GM19099 (cell line): Measurements from ENCODE around the gene MPC1.

Experiments used
- POLR2A ChIP-seq: IDR thresholded peaks from 3 replicates; pipeline ENCODE4 v1.6.1; 2011; ENCODE audit warnings: low read depth; ENCODE audit not compliant: insufficient read length; ENCODE audit errors: extremely low read depth

Gene MPC1

DNA sequence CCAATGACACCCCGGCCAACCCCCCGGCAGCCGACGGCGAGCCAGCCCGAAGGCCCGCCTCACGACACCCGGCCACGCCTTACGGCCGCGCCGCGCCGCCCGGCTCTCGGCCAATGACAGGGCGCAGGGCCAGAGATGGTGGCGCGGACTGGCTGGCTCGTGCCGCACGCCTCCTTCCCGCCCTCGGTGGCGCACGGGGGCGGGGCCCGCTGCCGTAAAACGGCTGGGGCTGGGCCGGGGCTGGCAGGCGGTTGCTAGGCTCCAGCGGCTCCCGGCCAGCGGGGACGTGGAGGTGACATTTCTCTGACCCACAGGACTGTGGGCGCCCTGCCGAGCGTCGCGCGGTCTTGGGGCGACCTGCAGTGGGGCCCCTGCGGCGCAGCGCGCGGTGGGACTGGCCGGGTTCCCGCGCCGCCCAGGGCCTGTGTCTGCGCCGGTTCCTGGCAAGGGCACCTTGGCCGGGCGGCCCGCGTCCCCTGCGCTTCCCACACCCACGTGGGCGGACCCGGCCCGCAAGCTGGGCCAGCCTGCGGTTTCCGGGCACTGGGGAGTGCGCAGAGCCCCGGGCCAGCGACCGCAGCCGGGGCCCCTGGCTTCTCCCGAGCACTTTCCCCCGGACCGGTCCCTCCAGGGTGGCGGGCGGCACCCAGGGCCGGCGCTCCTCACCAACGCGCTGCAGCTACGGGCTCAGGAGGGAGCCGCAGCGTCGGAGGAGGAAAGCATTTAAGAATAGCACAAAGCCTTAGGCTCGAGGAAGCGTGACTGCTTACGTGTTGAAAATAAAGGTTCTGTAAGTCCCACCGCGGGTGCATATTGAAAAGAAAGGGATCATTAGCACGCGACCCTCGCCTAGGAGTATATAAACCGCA lies at the start of gene MPC1:
Gene MPC1, minus strand, starts transcription at position 8 of the 869 bp plus-strand sequence. CDS start 64 bp downstream, outside the sequence.
- TF ChIP-seq POLR2A, result peak; percentile 77

DNA sequence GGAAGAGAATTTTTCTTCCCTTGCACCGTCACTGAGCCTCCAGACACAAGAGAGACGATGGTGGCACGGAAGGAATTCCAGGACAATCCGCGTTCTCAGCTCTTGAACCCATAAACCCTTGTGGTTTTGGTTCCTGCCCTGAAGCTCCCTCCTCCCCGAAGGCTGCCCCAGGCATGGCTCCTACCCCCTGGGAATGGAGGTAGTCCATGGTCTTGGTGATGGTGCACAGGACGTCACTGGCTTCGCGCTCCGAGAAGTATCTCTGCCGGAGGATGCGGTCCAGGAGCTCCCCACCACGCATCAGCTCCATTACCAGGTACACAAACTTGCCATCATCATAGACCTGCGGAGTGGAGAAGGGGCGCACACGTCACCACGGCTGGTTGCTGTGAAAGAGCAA lies 47.5 kb upstream of the MPC1 start:
- no peak for TF ChIP-seq POLR2A

DNA sequence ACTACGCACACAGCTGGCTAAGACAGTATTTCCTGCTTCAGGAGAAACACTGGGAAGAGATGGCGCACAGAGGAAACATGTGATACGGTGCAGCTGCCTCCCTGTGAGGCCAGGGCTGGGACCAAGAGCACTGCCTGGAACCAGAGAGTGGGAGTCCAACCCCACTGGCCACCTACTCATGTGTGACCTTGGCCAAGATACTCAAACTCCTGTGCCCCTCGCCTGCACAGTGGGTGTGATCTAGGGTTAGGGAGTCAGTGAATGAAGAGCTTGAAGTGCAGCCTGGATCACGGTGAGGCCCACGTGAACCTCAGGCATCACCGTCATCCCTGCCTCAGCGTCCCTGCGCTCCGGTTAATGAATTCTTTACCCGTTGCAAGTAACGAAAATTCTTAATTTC lies 41.7 kb upstream of the MPC1 start:
- TF ChIP-seq POLR2A, result no peak

DNA sequence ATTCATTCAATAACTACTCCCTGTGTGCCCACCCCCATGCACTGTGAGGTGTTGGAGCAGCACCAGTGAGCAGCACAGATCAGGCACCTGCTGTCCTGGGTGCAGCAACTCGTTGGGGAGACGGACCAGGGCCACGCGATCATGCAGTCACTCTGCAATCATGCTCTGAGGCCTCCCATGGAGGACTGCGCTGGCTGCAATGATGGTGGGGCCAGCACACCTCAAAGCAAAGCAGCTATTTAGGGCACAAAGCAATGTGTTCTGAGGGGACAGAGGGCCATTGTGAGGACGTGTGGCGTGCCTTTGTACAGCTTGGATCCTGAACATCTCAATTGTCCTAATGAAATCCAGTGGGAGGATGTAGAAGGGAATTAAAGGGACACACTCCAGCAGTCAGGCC lies 41.0 kb upstream of the MPC1 start:
- no peak for TF ChIP-seq POLR2A

DNA sequence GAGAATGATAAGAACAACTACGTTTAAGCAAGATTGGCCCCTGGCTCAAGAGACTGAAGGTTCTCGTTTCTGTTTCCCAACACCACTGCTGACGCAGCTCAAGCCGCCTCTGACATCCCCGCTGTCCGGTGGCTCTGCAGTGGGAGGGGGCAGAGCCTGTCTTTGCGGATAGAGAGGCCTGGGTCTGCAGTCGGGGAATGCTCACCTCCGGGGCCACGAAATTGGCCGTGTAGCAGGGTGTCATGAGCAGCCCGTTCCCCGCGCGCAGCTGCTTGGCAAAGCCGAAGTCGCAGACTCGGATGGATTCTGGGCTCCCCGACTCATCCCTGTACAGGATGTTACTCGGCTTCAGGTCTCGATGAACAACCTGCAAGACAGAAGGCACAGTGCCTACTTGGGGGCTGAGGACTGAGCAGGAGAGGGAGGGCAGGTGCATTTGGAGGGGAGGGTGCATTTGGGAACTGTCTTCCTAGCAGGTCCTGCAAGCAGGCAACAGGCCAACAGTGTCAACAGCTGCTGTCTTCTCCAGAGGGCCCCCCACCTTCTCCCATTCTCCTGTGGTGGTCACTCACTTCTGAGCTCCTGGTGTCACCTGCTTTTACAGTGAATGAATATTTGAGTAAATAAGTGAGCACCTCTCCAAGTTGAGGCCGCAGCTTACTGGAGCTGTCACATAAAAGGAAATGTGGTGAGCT lies 40.5 kb upstream of the MPC1 start:
- no peak for TF ChIP-seq POLR2A

DNA sequence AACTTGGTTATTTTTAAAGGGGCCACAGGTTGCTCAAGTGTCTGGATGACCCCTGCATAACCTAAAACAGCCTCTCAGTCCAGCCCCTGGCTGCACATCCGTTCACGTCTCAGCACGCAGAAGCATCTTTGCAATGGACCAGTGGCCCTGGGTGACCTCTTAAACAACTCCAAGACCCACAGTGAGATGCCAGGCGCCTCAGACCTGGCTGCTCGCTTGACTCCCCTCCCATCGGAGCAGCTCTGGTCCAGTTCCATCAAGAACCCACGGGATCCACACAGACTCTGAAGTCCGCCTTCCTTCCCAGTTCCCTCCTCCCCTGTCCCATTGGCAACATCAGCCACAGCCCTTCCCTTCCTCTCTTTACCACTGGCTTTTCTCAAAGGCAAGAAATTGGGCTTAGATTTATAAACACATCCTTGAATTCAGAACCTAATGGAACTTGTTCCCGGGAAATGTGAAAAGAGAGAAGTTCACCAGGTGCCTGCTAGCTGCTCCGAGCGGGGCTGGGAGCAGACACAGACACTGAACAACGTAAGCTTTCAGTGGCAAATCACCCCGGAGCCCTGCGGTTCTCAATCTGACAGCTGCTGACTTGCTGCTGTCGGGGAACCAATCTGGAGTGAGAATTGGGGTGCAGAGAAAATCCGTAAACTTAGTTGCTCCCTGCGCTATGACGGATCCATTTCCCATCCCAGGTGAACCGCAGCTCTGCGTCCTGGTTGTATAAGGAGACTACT lies 39.6 kb upstream of the MPC1 start:
- TF ChIP-seq POLR2A, result no peak

DNA sequence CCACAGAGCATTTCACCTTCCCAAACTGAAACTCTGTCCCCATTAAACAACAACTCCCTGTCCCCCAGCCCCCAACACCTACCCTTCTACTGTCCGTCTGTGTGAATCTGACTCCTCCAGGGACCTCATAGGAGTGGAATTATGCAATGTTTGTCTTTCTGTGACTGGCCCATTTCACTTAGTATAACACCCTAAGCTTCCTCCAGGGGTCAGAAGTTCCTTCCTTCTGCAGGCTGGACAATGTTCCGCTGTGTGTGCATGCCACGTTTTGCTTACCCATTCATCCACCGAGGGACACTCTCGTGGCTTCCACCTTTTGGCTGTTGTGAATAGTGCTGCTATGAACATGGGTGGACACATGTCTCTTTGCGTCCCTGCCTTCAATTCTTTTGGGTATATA lies 37.6 kb upstream of the MPC1 start:
- TF ChIP-seq POLR2A, result no peak

DNA sequence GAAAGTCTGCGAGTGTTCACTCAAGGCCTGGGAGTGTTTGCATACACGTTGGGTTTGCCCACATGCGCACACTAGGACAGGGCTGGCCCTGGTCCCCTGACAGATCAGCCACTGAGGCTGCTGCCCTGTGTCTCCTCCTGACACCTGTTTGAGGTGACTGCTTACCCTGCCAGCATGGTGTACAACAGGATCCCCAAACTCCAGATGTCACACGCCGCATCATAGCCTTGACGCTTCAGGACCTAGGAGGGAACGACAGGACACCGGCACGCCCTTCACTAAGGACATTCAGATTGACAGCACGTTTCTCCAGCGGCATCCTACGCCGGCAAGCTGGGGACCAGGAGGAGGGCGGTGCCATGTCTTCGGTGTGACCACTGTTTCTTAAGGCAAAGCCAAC lies 37.0 kb upstream of the MPC1 start:
- TF ChIP-seq POLR2A, result no peak

DNA sequence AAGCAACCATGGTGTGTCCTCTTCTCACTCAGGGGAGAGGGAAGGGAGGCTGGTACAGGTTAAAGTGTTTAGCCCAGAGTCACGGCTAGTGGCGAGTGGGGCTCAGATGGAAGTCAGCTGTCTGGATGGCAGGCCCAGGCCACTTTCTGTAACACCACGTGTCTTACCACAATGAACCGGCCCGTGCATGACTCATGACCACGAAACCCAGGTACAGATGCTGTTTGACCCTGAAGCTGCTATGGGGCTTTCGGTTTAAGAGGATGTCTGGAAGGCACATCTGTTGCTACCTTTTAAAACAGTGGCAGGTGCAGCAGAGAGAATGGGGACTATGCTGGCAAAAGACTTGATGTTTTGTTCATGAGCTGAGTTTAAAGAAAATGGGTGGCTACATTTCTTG lies 36.5 kb upstream of the MPC1 start:
- no peak for TF ChIP-seq POLR2A

DNA sequence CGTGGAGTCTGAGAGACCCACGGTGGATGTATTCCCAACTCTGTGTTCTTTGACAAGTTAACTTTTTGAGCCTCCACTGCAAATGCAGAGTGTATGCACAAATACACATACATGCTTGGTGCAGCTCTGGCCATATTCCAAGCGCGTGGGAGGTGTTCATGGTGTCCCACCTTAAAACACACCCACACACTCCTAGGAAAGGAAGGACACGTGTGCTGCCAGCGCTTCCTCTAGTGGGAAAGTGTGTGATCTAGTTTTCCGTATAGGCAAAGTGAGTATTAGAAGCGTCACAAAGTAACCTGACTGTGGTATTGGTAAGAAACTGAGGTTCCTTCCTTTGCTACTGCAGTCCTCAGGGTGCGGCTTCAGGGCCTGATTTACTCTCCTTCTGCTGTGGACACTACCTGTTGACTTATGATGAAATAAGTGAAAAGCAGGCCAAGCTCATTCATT lies 36.0 kb upstream of the MPC1 start:
- TF ChIP-seq POLR2A, result no peak

DNA sequence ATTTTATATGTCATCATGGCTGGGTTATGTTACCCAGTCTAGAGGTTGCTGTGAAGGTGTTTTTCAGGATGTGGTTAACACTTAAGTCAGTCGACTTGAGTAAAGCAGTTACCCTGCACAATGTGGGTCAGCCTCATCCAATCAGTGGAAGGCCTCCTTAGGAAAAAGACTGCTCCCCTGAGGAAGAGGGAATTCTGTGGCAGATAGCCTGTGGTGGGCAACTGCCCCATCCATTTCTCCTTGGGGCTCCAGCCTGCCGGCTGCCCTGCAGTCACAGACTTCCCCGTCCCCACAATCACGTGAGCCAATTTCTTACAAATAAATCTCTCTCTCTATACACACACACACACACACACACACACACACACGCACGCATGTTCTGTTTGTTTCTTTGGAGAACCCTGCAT lies 34.5 kb upstream of the MPC1 start:
- TF ChIP-seq POLR2A, result no peak

DNA sequence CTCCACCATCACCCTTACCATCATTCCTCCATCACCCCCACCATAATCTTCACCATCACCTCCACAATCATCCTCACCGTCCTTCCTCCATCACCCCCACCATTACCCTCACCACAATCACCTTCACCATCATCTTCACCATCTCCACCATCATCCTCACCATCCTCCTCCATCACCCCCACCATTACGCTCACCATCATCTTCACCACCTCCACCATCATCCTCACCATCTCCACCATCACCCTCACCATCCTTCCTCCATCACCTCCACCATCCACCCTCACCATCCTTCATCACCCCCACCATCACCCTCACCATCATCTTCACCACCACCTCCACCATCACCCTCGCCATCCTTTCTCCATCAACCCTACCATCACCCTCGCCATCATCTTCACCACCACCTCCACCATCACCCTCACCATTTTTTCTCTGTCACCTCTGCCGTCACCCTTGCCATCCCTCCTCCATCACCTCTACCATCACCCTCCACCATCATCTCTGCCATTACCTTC lies 33.1 kb upstream of the MPC1 start:
- no peak for TF ChIP-seq POLR2A

DNA sequence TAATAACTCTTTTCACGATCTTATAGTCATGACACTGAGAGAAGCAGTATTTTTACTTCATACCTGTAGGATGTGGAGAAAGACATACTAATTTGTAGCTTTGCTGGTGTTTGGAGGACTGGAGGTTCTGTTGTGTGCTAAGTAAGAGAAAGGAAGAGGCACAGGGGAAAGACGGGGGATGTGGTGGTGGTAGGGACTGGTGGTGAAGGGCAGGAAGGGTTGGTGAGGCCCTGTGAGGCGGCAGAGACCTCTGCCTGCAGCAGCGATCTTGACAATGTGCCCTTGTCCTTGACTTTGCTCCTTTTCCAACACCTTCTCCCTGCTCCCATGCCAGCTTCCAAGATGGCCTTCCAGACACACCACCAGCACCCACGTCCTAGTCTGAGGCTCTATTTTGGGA lies 32.6 kb upstream of the MPC1 start:
- no peak for TF ChIP-seq POLR2A

DNA sequence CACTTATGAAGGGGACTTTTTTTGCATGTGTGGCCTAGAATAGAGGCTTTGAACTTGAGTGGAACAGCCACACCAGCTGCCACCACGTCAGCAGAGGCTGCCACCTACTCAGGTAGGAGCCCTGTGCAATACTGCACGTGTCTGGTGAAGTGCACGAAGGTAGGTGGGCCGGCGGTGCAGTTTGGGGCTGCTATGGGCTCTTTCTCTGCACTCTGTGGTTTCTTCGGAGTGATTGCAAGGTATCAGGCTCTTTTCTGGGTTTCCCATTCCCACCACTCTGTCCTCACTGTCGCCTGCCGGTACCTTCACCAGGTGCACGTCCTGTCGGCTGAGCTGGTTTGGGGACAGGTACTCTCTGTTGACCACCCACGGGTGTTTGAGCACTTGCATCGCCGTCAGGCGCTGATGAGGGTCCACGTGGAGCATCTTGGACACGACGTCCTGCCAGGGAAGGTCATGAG lies 30.8 kb upstream of the MPC1 start:
- TF ChIP-seq POLR2A, result no peak

DNA sequence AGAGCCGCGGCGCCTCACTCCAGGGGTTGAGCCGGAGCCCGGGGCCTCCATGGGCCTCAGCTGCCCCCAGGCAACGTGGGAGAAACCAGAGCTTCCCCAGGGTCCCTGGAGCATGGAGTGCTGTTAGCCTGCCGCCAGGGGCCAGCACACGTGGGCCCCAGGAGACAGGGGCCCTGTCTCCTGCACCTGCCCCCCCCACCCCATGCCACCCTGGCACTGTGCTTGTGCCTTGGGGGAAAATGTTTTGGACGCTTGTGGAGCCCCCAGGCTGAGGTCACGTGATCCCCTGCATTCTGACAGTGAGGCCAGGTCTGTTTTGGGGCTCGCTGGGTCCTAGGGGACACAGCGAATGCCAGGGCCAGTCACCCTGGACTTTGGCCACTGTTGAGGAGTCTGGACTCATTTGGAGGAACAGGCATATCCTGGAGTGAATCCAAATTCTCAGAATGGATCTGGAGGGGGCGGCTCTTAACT lies 30.2 kb upstream of the MPC1 start:
- no peak for TF ChIP-seq POLR2A
